DOHH2 (cell line): ENCODE measurements around the gene C1orf105.

Experiments
- EZH2phosphoT487 ChIP-seq: fragments of 200-600 bp; sonication (generic); IDR thresholded peaks from 2 replicates; pipeline ENCODE4 v1.6.1; 2017; ENCODE audit warnings: borderline replicate concordance, mild to moderate bottlenecking, antibody characterized with exemption, low read length, moderate library complexity, mixed read lengths
- TF ChIP-seq, protein P1 (sequence below): fragments of 200-600 bp; sonication (generic); IDR thresholded peaks from one replicate; pipeline ENCODE4 v1.5.1; 2014; ENCODE audit warnings: antibody characterized with exemption, mild to moderate bottlenecking, low read depth, low read length; ENCODE audit not compliant: poor library complexity, severe bottlenecking

DNA sequence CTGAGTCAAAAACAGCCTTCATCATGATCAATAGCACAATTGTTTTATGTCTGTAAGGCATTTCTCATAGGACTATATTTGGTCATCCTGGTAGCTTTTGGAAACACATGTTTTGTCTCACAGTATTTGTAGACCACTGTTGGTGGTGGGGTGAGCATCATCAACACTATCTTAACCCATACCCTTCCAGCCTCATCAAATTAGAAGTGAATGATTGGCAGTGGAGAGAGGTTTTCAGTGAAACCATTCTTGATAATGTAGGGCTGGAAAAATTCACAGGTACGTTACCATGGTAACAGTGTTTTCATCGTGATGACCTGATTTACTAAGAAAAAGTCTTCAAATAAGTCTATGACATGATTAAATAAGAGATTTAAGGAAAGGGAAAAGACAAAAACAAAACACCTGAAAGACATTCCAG lies 45.3 kb upstream of the C1orf105 start:
- TF ChIP-seq, protein P1, sequence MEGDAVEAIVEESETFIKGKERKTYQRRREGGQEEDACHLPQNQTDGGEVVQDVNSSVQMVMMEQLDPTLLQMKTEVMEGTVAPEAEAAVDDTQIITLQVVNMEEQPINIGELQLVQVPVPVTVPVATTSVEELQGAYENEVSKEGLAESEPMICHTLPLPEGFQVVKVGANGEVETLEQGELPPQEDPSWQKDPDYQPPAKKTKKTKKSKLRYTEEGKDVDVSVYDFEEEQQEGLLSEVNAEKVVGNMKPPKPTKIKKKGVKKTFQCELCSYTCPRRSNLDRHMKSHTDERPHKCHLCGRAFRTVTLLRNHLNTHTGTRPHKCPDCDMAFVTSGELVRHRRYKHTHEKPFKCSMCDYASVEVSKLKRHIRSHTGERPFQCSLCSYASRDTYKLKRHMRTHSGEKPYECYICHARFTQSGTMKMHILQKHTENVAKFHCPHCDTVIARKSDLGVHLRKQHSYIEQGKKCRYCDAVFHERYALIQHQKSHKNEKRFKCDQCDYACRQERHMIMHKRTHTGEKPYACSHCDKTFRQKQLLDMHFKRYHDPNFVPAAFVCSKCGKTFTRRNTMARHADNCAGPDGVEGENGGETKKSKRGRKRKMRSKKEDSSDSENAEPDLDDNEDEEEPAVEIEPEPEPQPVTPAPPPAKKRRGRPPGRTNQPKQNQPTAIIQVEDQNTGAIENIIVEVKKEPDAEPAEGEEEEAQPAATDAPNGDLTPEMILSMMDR, result no peak
- TF ChIP-seq EZH2phosphoT487, result no peak
